Neuron (in vitro differentiated cells): ENCODE data around the gene PARS2.

Experiments
- H2AFZ ChIP-seq: one replicate; pipeline ENCODE4 v1.6.1; 2013; ENCODE audit warnings: low read depth, mild to moderate bottlenecking, inconsistent platforms, low read length, moderate library complexity
- H3K27me3 ChIP-seq: one replicate; pipeline ENCODE4 v1.6.1; 2013; ENCODE audit warnings: low read length; ENCODE audit not compliant: insufficient read depth
- H3K36me3 ChIP-seq: one replicate; pipeline ENCODE4 v1.6.1; 2013; ENCODE audit warnings: low read length; ENCODE audit not compliant: insufficient read depth
- H3K4me1 ChIP-seq: one replicate; pipeline ENCODE4 v1.6.1; 2013; ENCODE audit warnings: low read length; ENCODE audit not compliant: insufficient read depth
- H3K4me3 ChIP-seq: 2 replicates; pipeline ENCODE4 v1.5.1; 2013; ENCODE audit warnings: mild to moderate bottlenecking, low read length, moderate library complexity
- H3K9me3 ChIP-seq: one replicate; pipeline ENCODE4 v1.6.1; 2013; ENCODE audit warnings: low read length

Gene PARS2

GRCh38 chr1:54794451-54795355, 30.4 kb upstream of the PARS2 start:
- H3K9me3 ChIP-seq: no peaks in the 10 kb centered on the region
- H2AFZ ChIP-seq: no peak overlapping the region
- H3K4me3 ChIP-seq: no peak overlapping the region
- H3K27me3 ChIP-seq: peaks cover 15% of the 10 kb centered on the region
- no peaks in the 10 kb centered on the region for H3K36me3 ChIP-seq
- peaks cover 8% of the 10 kb centered on the region for H3K4me1 ChIP-seq

GRCh38 chr1:54792686-54793282, 28.5 kb upstream of the PARS2 start:
- Histone ChIP-seq H3K27me3 (peaks cover 9% of the 10 kb centered on the region), H3K4me1 (peaks cover 8% of the 10 kb centered on the region)

GRCh38 chr1:54791880-54792522, 27.7 kb upstream of the PARS2 start:
- H2AFZ ChIP-seq: no peak overlapping the region
- no peaks in the 10 kb centered on the region for H3K9me3 ChIP-seq
- H3K27me3 ChIP-seq: peaks cover 9% of the 10 kb centered on the region
- peaks cover 8% of the 10 kb centered on the region for H3K4me1 ChIP-seq
- H3K4me3 ChIP-seq: no peak overlapping the region
- no peaks in the 10 kb centered on the region for H3K36me3 ChIP-seq

More at GRCh38 chr1:54792686-54793282, 28.5 kb upstream of the PARS2 start:
- Histone ChIP-seq H3K4me3 (no peak overlapping the region), H3K36me3 (no peaks in the 10 kb centered on the region), H3K9me3 (no peaks in the 10 kb centered on the region), H2AFZ (no peak overlapping the region)

- Histone ChIP-seq H3K4me1 (peaks cover 5% of the 10 kb centered on the region), H3K4me3 (no peak overlapping the region), H2AFZ (no peak overlapping the region), H3K36me3 (no peaks in the 10 kb centered on the region), H3K27me3 (peaks cover 9% of the 10 kb centered on the region), H3K9me3 (no peaks in the 10 kb centered on the region)
Observed at GRCh38 chr1:54788459-54788858, 24.1 kb upstream of the PARS2 start.

GRCh38 chr1:54787604-54788003, 23.3 kb upstream of the PARS2 start:
- H2AFZ ChIP-seq: no peak overlapping the region
- H3K9me3 ChIP-seq: no peaks in the 10 kb centered on the region
- H3K4me3 ChIP-seq: no peak overlapping the region
- no peaks in the 10 kb centered on the region for H3K4me1 ChIP-seq
- peaks cover 14% of the 10 kb centered on the region for H3K27me3 ChIP-seq
- no peaks in the 10 kb centered on the region for H3K36me3 ChIP-seq

- Histone ChIP-seq H3K9me3 (no peaks in the 10 kb centered on the region), H3K27me3 (peaks cover 22% of the 10 kb centered on the region)
Observed at GRCh38 chr1:54786778-54787177, 22.5 kb upstream of the PARS2 start.

GRCh38 chr1:54784066-54784465, 19.7 kb upstream of the PARS2 start:
- no peak overlapping the region for H2AFZ ChIP-seq
- H3K27me3 ChIP-seq: peaks cover 32% of the 10 kb centered on the region
- no peaks in the 10 kb centered on the region for H3K36me3 ChIP-seq
- H3K4me1 ChIP-seq: no peaks in the 10 kb centered on the region
- H3K4me3 ChIP-seq: no peak overlapping the region
- no peaks in the 10 kb centered on the region for H3K9me3 ChIP-seq

More at GRCh38 chr1:54786778-54787177, 22.5 kb upstream of the PARS2 start:
- Histone ChIP-seq H3K4me3 (no peak overlapping the region), H3K36me3 (no peaks in the 10 kb centered on the region), H3K4me1 (no peaks in the 10 kb centered on the region), H2AFZ (no peak overlapping the region)

- H3K36me3 ChIP-seq: no peaks in the 10 kb centered on the region
- H3K27me3 ChIP-seq: peaks cover 32% of the 10 kb centered on the region
- H2AFZ ChIP-seq: no peak overlapping the region
- no peaks in the 10 kb centered on the region for H3K9me3 ChIP-seq
- H3K4me1 ChIP-seq: no peaks in the 10 kb centered on the region
- no peak overlapping the region for H3K4me3 ChIP-seq
Observed at GRCh38 chr1:54782588-54782987, 18.3 kb upstream of the PARS2 start.

GRCh38 chr1:54782156-54782555, 17.8 kb upstream of the PARS2 start:
- Histone ChIP-seq H3K4me3 (no peak overlapping the region), H3K4me1 (no peaks in the 10 kb centered on the region), H3K9me3 (no peaks in the 10 kb centered on the region), H3K27me3 (peaks cover 32% of the 10 kb centered on the region), H2AFZ (no peak overlapping the region), H3K36me3 (no peaks in the 10 kb centered on the region)

GRCh38 chr1:54781023-54781723, 16.9 kb upstream of the PARS2 start:
- no peak overlapping the region for H2AFZ ChIP-seq
- H3K4me3 ChIP-seq: no peak overlapping the region
- peaks cover 32% of the 10 kb centered on the region for H3K27me3 ChIP-seq
- H3K9me3 ChIP-seq: no peaks in the 10 kb centered on the region
- no peaks in the 10 kb centered on the region for H3K4me1 ChIP-seq
- H3K36me3 ChIP-seq: no peaks in the 10 kb centered on the region

- no peaks in the 10 kb centered on the region for H3K36me3 ChIP-seq
- no peak overlapping the region for H3K4me3 ChIP-seq
- no peaks in the 10 kb centered on the region for H3K4me1 ChIP-seq
- peaks cover 22% of the 10 kb centered on the region for H3K27me3 ChIP-seq
- H3K9me3 ChIP-seq: no peaks in the 10 kb centered on the region
- H2AFZ ChIP-seq: no peak overlapping the region
Observed at GRCh38 chr1:54777431-54777830, 13.1 kb upstream of the PARS2 start.

GRCh38 chr1:54777011-54777410, 12.7 kb upstream of the PARS2 start:
- no peaks in the 10 kb centered on the region for H3K9me3 ChIP-seq
- H2AFZ ChIP-seq: no peak overlapping the region
- H3K4me3 ChIP-seq: no peak overlapping the region
- peaks cover 18% of the 10 kb centered on the region for H3K27me3 ChIP-seq
- H3K4me1 ChIP-seq: no peaks in the 10 kb centered on the region
- H3K36me3 ChIP-seq: no peaks in the 10 kb centered on the region
